Measurements from ENCODE around the gene GDF15.
A peak's percentile ranks its signal among the peaks of the same experiment; 100 is the strongest.

The GDF15 gene

DNA sequence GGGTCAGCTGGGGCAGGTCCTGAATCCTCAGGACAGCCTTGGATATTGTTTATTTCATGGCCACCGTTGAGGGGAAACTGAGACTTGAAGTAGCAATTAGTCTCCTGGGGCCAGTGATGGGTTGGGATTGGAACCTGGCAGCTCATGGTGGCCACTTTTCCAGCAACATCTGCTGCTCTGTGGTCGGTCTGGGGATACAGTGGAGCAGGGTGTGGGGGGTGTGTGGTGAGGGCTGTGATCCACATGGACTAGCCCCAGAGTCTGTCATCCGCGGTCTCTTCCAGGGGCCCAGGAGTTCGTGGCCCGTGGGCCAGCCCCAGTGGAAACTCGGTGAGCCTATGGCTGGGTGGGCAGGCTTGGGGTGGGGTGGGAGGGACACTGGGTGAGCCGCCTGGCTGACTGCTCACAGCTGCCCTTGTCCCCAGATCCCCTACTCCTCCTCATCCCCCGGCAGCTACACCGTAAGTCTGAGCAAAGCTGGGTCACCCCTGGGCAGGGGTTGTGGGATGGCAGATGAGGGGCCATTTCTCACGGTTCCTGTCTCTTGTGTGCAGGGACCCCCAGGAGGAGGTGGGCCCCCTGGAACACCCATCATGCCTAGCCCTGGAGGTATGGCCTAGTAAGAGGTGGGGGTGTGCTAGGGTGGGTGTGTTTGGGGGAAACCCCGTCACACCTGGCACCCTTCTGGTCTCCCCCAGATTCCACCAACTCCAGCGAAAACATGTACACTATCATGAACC, 46.5 kb downstream of the GDF15 start:
- DNase-seq, result no peak

DNA sequence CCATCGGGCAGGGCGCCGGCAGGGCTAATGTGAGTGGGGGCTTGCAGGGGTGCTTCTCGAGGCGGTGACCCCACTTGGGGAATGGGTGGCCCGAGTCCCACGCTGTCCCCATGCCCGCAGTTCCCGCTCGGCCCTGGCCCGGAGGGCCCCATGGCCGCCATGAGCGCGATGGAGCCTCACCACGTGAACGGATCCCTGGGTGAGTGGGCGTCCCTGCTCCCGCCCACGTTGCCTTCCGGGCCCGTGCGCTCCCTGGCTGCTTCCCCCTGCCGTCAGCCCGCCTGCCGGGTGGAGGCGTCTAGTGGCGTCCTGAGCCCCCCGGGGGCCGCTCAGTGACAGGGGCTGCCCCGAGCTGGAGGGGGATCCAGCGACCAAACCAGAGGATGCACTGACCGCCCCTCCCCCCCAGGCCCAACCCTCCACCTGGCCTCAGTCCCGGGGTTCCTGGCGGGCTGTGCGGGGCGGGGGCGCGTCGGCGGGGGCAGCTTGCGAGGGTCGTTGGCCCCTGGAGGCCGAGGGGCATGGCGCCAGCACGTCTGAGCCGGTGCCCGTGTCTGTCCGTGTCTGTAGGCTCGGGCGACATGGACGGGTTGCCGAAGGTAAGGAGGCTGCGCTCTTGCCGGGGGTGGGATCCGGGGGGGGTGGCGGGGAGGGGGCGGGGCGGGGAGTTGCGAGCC, 47.2 kb downstream of the GDF15 start:
- DNase-seq, result no peak

DNA sequence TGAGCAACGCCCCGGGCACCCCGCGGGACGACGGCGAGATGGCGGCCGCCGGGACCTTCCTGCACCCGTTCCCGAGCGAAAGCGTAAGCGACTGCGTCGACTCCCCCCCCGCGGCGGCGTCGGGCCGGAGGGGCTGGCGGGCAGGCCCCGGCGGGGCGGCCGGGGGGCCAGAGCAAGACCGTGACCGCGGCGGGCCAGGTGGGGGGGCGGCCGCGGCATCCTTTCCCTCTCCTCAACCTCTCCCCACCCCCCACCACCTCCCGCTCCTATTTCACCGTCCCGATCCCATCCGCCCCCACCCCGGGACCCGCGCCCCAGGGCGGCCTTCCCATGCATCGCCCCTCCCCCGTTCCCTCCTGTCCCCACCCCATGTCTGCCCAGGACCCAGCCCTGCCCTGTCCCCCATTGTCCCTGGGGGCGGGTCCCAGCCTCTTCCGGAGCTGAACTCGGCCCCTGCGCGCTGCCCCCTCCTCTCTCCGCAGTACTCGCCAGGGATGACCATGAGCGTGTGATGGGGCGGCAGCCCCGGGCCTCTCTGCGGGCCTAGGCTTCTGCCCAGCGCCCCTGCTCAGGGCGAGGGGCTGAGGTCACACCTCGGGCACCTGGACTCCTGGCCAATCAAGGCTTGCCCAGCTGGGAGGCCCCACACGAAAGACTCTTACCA, 47.9 kb downstream of the GDF15 start:
- no peak for DNase-seq

DNA sequence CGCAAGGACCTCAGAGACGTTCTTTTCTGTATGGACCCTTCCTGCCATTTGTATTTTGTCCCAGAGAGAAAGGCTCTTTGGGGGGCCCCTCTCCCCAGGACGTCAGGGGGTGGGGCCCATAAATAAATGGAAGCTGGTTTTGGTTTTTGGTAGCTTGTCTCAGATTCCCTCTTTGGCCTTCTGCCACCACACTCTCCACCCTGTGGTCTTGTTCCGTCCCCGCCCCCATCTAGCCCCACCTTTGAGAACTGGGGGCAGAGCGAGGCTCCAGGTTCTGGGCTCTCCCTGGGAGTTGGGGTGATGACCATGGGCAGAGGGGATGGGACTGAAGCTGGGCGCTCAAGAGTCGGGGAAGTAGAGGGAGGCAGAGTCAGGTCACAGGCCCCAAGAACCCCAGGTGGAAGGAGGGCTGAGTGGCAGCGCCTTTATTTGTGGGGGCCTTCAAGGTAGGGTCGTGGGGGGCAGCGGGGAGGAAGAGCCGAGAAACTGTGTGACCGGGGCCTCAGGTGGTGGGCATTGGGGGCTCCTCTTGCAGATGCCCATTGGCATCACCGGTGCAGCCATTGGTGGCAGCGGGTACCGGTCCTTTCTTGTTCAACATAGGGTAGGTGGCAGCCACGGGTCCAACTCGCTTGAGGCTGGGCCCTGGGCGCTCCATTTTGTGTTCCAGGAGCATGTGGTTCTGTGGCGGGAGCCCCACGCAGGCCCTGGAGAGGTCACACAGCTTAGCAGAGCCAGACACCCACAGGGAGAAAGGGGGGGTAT, 48.6 kb downstream of the GDF15 start:
- no peak for DNase-seq

DNA sequence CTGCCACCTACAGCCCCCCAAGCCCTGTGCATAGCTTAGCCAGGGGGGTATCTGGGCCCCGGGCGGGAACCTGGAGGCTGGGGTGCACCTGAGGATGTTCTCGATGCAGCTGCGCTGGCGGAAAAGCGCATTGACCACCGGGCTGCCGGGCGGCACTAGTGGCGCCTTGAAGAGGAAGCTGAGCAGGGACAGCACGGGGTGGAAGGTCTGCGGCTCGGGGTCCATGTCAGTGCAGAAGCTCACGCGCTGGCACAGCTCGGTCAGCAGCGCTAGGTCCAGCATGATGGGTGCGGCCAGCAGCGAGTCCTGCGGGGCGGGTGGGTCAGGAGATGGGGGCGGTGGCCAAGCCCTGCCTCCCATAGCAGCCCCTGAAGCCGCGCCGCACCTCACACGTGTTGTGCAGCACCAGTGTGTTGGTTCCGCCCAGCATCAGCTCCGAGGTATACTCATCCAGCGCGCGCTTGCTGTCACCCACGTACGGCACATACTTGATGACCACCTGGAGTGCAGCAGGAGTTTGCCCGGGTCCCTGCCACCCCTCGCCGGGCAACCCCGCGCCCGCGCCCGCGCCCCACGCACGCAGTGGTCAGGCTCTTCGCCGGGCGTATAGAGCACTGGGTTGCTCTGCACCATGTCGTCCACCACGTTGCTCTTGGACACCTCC, 49.4 kb downstream of the GDF15 start:
- no peak for DNase-seq

DNA sequence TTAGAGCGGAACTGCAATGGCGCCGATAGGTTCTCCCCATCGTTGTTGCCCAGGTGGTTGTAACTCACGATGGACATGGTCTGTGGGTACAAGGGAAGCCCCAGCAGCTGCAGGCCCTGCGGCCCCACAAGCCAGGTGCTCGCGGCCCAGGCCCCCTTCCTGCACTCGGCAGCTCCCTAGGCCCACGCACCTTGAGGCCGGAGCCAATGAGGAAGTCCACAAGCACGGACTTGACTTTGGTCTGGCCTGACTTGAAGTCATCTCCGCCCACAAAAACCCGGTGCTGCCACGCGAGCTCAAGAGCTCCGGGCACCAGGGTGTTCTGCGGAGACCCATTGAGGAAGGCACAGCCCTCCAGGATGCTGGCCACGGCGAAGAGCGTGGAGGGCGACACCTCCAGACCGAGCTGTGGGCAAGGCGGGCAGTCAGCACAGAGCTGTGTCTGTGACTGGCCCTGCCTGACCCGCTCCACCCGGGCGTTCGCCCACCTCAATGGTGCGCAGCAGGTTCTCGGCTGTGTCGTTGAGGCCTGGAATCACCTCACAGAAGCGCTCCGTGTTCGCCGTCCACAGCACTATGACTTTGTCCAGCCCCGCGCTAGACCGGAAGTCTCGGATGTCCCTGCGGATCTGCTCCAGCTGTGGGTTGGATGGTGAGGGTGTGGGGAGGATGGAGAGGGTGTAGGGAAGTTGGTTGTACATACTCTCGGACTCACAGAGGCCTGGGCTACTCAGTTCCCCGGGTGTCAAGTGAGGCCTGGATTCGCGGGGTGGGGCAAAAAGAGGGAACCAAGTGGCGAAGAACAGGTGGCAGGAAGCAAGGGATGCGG, 50.1 kb downstream of the GDF15 start:
- DNase-seq, result no peak

DNA sequence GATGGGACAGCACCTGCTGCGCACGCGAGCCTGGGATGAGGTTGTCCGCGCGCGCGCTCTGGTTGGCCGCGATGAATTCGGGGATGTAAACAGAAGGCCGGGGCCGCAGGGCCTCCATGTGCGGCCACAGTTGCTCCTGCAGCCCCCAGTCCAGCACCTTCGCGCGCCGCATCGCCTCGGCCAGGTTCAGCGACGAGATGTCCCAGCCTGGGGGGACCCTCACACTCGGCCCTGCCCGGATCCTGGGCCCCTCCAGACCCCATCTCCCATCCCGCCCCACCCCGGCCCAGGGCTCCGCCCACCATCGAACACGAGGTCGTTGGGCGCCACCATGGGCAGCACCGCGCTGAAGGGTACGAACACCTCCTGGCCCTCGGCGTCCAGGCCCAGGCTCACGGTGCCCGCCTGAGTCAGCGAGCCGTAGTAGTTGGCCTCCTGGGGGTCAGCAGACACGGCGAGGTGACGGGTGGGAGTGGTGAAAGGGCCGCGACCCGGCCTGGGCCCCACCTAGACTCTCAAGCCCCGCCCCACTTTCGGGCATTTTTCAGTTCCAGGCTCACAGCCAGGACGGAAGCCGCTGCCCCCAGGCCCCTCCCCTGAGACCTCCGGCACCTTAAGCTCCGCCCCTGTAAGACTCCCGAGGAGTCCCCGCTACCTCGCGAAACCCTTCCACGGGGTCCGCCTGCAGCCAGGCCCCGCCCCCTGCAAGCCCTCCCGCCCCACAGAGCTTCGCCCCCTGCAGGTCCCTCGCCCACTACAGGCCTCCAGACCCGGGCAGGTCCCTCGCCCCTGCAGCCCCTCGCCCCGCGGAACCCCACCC, 50.9 kb downstream of the GDF15 start:
- peak; percentile 81 for DNase-seq

DNA sequence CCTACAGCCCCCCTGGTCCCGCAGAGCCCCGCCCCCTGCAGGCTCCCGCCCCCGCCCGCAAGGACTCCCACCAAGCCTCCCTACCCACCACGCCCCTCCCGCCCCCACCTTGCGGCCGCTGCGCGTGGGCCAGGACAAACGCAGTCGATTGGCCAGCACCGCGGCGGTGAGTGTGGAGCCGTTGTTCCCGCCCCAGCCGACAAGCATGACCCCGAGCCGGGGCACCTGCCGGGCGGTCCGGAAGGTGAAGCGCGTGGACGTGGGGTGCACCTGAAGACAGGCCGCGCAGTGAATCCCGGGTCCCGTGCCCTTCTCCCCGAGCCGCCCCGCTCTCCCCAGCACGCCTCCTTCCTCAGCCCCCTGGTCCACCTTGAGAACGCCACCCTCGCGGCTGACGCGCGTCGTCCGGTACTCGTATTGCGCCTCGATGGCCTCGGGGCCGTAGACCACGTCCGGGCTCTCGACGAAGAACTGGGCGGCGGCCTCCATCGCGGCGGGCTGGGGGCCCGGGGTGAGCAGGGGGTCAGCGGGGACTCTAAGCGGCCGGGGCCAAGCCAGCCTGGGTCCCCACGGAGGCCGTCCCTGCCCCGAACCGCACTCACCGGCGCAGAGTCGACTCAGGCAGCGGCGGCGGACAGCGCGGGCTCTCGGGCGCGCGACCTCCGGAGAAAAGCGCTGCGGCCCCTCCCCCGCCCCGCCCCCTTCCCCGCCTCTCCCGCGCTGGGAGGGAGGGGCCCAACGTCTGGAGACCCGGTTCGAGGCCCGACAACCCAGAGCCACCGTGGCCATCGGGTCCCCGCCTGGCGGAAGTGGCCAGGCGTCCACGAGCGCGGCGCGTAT, 51.8 kb downstream of the GDF15 start, which contains the start of gene ISYNA1:
TSS of gene ISYNA1 (minus strand) at position 643 of the 840 bp plus-strand sequence. CDS start at position 489, 154 bp downstream.
- no peak for DNase-seq

DNA sequence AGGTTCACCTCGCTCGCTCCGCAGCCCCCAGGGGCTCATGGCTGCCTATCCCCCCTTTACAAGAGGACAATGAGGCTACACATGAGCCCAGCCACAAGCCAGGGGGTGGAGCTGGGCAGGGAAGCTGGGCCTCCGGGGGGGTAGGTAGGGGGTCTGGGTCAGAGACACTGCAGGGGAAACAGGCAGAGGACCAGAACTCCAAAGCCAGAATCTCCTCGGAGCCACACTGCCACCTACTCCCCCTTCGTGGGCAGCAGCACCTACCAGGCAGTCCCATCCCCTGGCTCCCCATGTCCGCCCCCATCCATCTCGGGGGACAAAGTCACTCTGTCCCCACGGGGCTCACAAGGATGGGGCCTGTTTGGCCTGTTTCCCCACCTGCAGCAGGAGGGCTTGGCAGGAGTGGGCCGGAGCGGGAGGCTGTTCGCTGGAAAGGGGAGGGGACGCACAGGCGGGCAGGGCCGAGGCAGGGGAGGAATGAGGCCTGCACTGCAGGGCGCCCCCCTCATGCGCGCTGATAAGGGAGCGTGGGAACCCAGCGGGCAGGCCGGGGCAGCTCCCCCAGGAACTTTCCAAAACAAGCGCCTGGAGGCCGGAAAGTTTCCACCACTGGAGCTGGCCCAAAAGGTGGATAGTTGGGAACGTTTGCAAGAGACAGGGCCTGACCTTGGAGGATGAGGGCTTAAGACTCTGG, 52.5 kb downstream of the GDF15 start:
- DNase-seq, result no peak

Data from activated CD4-positive, alpha-beta T cell treated with anti-CD3 and anti-CD28 coated beads, Interleukin-2, Interleukin-6, amounts not matched to agents 100 ng/mL and 50 ng/mL, durations not matched to agents 16 hours and 8 hours (primary cell).